Measurements from ENCODE around the gene AGRP. TPM values are rescaled to one million over a fixed set of nuclear protein-coding genes. Genes with fewer than 3 reads are reported as not detected.
"Not testable (repeated sequence)": the region's sequence is repeated elsewhere in the genome, so short reads cannot be mapped to it uniquely, and the experiment has no call there.

AGRP gene
- total RNA-seq, 1 donor from 2014 or later: not detected

DNA sequence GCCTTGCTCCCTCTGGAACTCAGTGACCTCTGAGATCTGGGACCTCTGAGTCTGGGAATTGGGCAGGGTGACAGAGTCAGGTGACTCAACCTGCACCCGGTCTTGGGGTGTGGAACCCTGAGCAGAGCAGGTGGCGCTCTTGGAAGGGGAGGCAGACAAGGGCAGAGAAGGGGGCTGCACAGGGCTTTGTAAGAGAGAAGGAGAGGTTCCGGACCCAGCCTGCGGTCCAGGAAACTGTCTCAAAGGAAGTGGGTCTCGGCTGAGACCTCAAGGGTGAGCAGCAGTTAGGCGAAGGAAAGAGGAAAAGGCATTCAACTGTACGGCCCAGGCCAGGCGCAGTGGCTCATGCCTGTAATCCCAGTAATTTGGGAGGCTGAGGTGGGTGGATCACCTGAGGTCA lies 35.3 kb upstream of the AGRP start:
- H3K4me1 Mint-ChIP-seq: peaks cover 11% of the 10 kb centered on the region
- TF ChIP-seq, protein P1, sequence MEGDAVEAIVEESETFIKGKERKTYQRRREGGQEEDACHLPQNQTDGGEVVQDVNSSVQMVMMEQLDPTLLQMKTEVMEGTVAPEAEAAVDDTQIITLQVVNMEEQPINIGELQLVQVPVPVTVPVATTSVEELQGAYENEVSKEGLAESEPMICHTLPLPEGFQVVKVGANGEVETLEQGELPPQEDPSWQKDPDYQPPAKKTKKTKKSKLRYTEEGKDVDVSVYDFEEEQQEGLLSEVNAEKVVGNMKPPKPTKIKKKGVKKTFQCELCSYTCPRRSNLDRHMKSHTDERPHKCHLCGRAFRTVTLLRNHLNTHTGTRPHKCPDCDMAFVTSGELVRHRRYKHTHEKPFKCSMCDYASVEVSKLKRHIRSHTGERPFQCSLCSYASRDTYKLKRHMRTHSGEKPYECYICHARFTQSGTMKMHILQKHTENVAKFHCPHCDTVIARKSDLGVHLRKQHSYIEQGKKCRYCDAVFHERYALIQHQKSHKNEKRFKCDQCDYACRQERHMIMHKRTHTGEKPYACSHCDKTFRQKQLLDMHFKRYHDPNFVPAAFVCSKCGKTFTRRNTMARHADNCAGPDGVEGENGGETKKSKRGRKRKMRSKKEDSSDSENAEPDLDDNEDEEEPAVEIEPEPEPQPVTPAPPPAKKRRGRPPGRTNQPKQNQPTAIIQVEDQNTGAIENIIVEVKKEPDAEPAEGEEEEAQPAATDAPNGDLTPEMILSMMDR (IDR thresholded peaks at IDR 0.05; ENCODE audit: unreplicated experiment): no peak
- no peaks in the 10 kb centered on the region for H3K9me3 Mint-ChIP-seq
- no peak overlapping the region for H3K4me3 Mint-ChIP-seq
- H3K27me3 Mint-ChIP-seq (ENCODE audit: low read depth): peaks cover 1% of the 10 kb centered on the region
- no peak overlapping the region for H3K27ac Mint-ChIP-seq
- no peak for DNase-seq (ENCODE audit: low spot score in 2 of 2, unreplicated experiment in 2 of 2)
- H3K36me3 Mint-ChIP-seq: no peaks in the 10 kb centered on the region

DNA sequence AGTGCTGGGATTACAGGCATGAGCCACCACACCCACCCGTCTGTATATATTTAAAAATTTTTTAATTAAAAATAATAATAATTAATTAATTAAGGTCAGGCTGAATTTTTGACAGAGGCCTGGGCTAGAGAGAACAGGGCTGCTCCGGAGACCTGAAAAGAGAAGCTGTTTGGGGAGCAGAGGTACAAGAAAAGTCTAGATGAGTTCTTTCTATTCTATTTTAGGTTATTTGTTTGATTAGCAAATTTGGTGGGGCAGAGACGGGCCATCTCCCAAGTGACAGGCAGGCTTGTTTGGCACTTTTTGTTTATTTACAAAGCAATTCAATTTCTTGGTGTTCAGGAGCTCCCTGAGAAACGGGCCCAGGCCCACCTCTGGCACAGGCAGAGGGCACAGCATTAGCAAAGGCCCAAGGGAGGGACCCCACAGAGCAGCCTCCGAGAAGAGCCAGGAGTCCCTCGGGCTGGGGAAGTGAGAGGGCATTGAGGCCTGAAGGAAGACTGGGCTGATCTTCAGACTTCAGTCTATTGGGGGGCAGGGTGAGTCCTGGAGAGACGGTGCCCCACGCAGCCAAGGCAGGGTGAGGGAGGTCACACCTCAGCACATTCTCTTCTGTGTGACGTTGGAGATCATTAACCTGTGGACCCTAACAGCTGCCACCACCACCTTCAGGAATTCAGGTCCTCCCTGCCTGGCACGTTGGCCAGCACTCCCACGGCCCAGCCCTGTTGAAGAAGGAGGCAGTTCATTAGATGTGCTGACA lies 34.5 kb upstream of the AGRP start:
- no peak overlapping the region for H3K4me3 Mint-ChIP-seq
- H3K27ac Mint-ChIP-seq: no peak overlapping the region
- H3K4me1 Mint-ChIP-seq: peaks cover 11% of the 10 kb centered on the region
- H3K27me3 Mint-ChIP-seq (ENCODE audit: low read depth): peaks cover 1% of the 10 kb centered on the region
- no peak for DNase-seq (ENCODE audit: low spot score in 2 of 2, unreplicated experiment in 2 of 2)
- TF ChIP-seq, protein P1 (IDR thresholded peaks at IDR 0.05; ENCODE audit: unreplicated experiment): no peak
- no peaks in the 10 kb centered on the region for H3K9me3 Mint-ChIP-seq
- no peaks in the 10 kb centered on the region for H3K36me3 Mint-ChIP-seq

DNA sequence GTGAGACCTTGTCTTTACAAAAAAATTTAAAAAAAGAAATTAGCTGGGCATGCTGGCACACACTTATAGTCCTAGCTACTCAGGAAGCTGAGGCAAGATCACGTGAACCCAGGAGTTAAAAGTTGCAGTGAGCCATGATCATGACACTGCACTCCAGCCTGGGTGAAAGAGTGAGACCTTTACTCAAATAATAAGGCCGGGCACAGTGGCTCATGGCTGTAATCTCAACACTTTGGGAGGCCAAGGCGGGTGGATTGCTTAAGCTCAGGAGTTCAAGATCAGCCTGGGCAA lies 33.8 kb upstream of the AGRP start:
- peaks cover 11% of the 10 kb centered on the region for H3K4me1 Mint-ChIP-seq
- H3K9me3 Mint-ChIP-seq: no peaks in the 10 kb centered on the region
- H3K27ac Mint-ChIP-seq: no peak overlapping the region
- H3K4me3 Mint-ChIP-seq: no peak overlapping the region
- TF ChIP-seq, protein P1 (IDR thresholded peaks at IDR 0.05; ENCODE audit: unreplicated experiment): no peak
- H3K36me3 Mint-ChIP-seq: no peaks in the 10 kb centered on the region
- no peak for DNase-seq (ENCODE audit: low spot score in 2 of 2, unreplicated experiment in 2 of 2)
- peaks cover 1% of the 10 kb centered on the region for H3K27me3 Mint-ChIP-seq (ENCODE audit: low read depth)

DNA sequence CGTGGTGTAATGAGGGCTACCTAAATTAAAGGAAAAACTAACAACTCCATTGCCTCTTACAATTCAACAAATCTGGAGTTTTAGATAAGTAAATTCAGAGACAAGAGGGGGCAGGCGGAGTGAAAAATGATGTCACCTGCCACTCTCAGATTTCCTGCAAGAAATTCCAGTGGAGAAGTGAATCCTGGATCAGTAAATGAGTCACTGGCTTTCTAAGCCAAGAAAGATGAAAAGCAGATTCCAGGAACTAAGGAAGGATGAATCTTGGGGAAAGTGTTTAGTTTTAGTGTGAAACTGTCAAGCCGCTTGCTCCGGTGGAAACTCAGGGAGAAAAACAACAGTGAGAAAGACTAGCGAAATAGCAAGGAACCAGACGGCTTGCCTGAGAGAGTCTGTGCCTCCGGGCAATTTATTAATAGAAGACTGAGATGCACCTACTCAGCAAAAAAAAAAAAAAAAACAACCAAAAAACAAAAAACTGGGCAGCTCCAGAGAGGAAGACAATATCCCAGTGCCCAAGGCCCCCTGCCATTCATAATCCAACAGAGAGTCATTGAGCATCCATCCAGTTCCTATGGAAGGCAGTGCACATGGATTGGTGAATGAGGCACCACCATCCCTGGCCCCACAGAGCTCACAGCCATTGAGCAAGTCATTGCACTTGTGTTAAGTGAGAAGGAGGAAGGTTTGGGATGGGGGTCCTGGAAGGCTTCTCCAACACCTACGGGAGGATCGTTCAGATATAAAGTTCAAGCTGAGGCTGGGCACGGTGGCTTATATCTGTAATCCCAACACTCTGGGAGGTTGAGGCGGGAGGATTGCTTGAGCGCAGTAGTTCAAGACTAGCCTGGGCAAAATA lies 33.2 kb upstream of the AGRP start:
- no peak overlapping the region for H3K27ac Mint-ChIP-seq
- H3K9me3 Mint-ChIP-seq: no peaks in the 10 kb centered on the region
- peaks cover 9% of the 10 kb centered on the region for H3K4me1 Mint-ChIP-seq
- H3K36me3 Mint-ChIP-seq: no peaks in the 10 kb centered on the region
- no peak for DNase-seq (ENCODE audit: low spot score in 2 of 2, unreplicated experiment in 2 of 2)
- TF ChIP-seq, protein P1 (IDR thresholded peaks at IDR 0.05; ENCODE audit: unreplicated experiment): no peak
- no peak overlapping the region for H3K4me3 Mint-ChIP-seq
- H3K27me3 Mint-ChIP-seq (ENCODE audit: low read depth): peaks cover 1% of the 10 kb centered on the region

DNA sequence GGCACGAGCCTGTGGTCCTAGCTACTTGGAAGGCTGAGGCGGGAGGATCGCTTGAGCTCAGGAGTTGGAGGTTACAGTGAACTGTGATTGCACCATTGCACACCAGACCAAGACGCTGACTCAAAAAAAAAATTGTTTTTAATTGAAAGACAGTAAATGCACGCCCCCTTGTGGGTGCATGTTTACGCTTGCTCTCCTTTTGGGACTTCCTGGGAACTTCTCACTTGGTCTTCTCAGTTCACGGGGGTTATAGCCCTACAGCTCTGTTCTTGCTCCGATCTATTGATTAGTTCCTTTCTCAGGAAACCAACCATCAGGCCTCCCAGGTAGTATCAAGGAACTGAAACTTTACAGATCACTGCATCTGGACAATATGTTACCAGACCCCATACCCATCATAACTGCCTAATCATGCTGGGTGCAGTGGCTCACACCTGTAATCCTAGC lies 31.1 kb upstream of the AGRP start:
- Mint-ChIP-seq H3K27ac (no peak overlapping the region), H3K27me3 (ENCODE audit: low read depth) (peaks cover under 1% of the 10 kb centered on the region), H3K4me1 (peaks cover 5% of the 10 kb centered on the region), H3K36me3 (no peaks in the 10 kb centered on the region), H3K9me3 (no peaks in the 10 kb centered on the region), H3K4me3 (no peak overlapping the region)
- TF ChIP-seq, protein P1 (IDR thresholded peaks at IDR 0.05; ENCODE audit: unreplicated experiment): peak; percentile 77
- peak in 1 of 2 experiments; percentile 70 for DNase-seq (ENCODE audit: low spot score in 2 of 2, unreplicated experiment in 2 of 2)

DNA sequence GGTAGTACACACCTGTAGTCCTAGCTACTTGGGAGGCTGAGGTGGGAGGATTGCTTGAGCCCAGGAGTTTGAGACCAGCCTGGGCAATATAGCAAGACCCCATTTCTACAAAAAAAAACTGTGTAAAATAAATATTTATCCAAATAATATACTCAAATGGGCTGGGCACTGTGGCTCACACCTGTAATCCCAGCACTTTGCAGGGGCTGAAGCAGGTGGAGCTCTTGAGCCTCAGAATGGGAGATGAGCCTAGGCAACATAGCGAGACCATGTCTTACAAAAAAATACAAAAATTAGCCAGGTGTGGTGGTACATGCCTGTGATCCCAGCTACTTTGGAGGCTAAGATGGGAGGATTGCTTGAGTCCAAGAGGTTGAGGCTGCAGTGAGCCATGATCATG lies 30.5 kb upstream of the AGRP start:
- DNase-seq (ENCODE audit: low spot score in 2 of 2, unreplicated experiment in 2 of 2); H3K27ac Mint-ChIP-seq; H3K4me1 Mint-ChIP-seq; H3K36me3 Mint-ChIP-seq; H3K9me3 Mint-ChIP-seq; H3K27me3 Mint-ChIP-seq (ENCODE audit: low read depth); H3K4me3 Mint-ChIP-seq: not testable (repeated sequence)

Measured in mesothelial cell of epicardium (in vitro differentiated cells).